Mucosa of rectum (tissue), 2 donors: ENCODE results near the gene AIPL1.

Experiments
- H3K27ac ChIP-seq, 2 donors: one replicate each; pipeline ENCODE4 v1.7.0; 2013; ENCODE audit warnings: inconsistent platforms in 2 of 2, low read depth in 2 of 2, low read length in 2 of 2
- H3K27me3 ChIP-seq, 2 donors: one replicate each; pipeline ENCODE4 v1.7.0; 2013; ENCODE audit warnings: low read length in 2 of 2; ENCODE audit not compliant: control insufficient read depth in 2 of 2, insufficient read depth in 2 of 2
- H3K36me3 ChIP-seq, 2 donors: one replicate each; pipeline ENCODE4 v1.7.0; 2013; ENCODE audit warnings: low read length in 2 of 2; ENCODE audit not compliant: control insufficient read depth in 2 of 2, insufficient read depth in 2 of 2
- H3K4me1 ChIP-seq, 2 donors: one replicate each; pipeline ENCODE4 v1.7.0; 2013; ENCODE audit warnings: low read length in 2 of 2, mild to moderate bottlenecking in 1 of 2; ENCODE audit not compliant: control insufficient read depth in 2 of 2, insufficient read depth in 2 of 2
- H3K4me3 ChIP-seq, 2 donors: one replicate each; pipeline ENCODE4 v1.7.0; 2013; ENCODE audit warnings: low read length in 2 of 2
- H3K9ac ChIP-seq, 2 donors: one replicate each; pipeline ENCODE4 v1.7.0; 2013; ENCODE audit warnings: low read length in 2 of 2, low read depth in 1 of 2, mild to moderate bottlenecking in 1 of 2
- H3K9me3 ChIP-seq, 2 donors: one replicate each; pipeline ENCODE4 v1.7.0; 2013; ENCODE audit warnings: low read length in 2 of 2; ENCODE audit not compliant: control insufficient read depth in 2 of 2
- donor health status: healthy.
- donor health status: Normal muscosa, but diverticular disease.

Gene AIPL1

GRCh38 chr17:6457688-6458459, 23.0 kb upstream of the AIPL1 start:
- Histone ChIP-seq H3K27me3 (no peaks in the 10 kb centered on the region), H3K4me3 (no peak overlapping the region), H3K9me3 (no peaks in the 10 kb centered on the region), H3K4me1 (peaks cover 13 to 28% of the 10 kb centered on the region in 2 donors), H3K27ac (peak overlapping the region; percentile 61 to 65), H3K36me3 (no peaks in the 10 kb centered on the region), H3K9ac (peak overlapping the region in 1 of 2 donors; percentile 27)

GRCh38 chr17:6456914-6457687, 22.2 kb upstream of the AIPL1 start:
- Histone ChIP-seq H3K4me3 (no peak overlapping the region), H3K27me3 (no peaks in the 10 kb centered on the region), H3K27ac (peak overlapping the region; percentile 32 to 61), H3K9me3 (no peaks in the 10 kb centered on the region), H3K36me3 (no peaks in the 10 kb centered on the region), H3K4me1 (peaks cover 13 to 28% of the 10 kb centered on the region in 2 donors), H3K9ac (no peak overlapping the region)

GRCh38 chr17:6456321-6456720, 21.4 kb upstream of the AIPL1 start:
- no peaks in the 10 kb centered on the region for H3K9me3 ChIP-seq
- peaks cover 13 to 28% of the 10 kb centered on the region in 2 donors for H3K4me1 ChIP-seq
- H3K4me3 ChIP-seq = no peak overlapping the region
- H3K9ac ChIP-seq = no peak overlapping the region
- H3K36me3 ChIP-seq = no peaks in the 10 kb centered on the region
- H3K27me3 ChIP-seq = no peaks in the 10 kb centered on the region
- H3K27ac ChIP-seq = peak overlapping the region; percentile 16 to 61

- H3K27me3 ChIP-seq = no peaks in the 10 kb centered on the region
- no peaks in the 10 kb centered on the region for H3K9me3 ChIP-seq
- no peak overlapping the region for H3K9ac ChIP-seq
- H3K36me3 ChIP-seq = no peaks in the 10 kb centered on the region
- H3K4me3 ChIP-seq = peak overlapping the region in 1 of 2 donors; percentile 12
- peaks cover 13 to 28% of the 10 kb centered on the region in 2 donors for H3K4me1 ChIP-seq
- peak overlapping the region; percentile 43 to 52 for H3K27ac ChIP-seq
These were observed 20.4 kb upstream of the AIPL1 start for GRCh38 chr17:6455321-6455705.

GRCh38 chr17:6454495-6455320, 19.8 kb upstream of the AIPL1 start:
- H3K27ac ChIP-seq = peak overlapping the region; percentile 43 to 52
- no peak overlapping the region for H3K4me3 ChIP-seq
- H3K36me3 ChIP-seq = no peaks in the 10 kb centered on the region
- H3K9me3 ChIP-seq = no peaks in the 10 kb centered on the region
- no peaks in the 10 kb centered on the region for H3K27me3 ChIP-seq
- H3K9ac ChIP-seq = no peak overlapping the region
- peaks cover 13 to 28% of the 10 kb centered on the region in 2 donors for H3K4me1 ChIP-seq

- no peaks in the 10 kb centered on the region for H3K36me3 ChIP-seq
- no peaks in the 10 kb centered on the region for H3K27me3 ChIP-seq
- H3K27ac ChIP-seq = no peak overlapping the region
- H3K4me3 ChIP-seq = no peak overlapping the region
- no peaks in the 10 kb centered on the region for H3K9me3 ChIP-seq
- peaks cover 12 to 27% of the 10 kb centered on the region in 2 donors for H3K4me1 ChIP-seq
- H3K9ac ChIP-seq = no peak overlapping the region
These were observed 18.5 kb upstream of the AIPL1 start for GRCh38 chr17:6453279-6454024.

GRCh38 chr17:6452471-6453266, 17.7 kb upstream of the AIPL1 start:
- Histone ChIP-seq H3K27me3 (no peaks in the 10 kb centered on the region), H3K27ac (no peak overlapping the region), H3K9me3 (no peaks in the 10 kb centered on the region)

GRCh38 chr17:6450926-6451832, 16.3 kb upstream of the AIPL1 start:
- H3K9me3 ChIP-seq = no peaks in the 10 kb centered on the region
- H3K27me3 ChIP-seq = no peaks in the 10 kb centered on the region
- no peak overlapping the region for H3K4me3 ChIP-seq
- H3K4me1 ChIP-seq = peaks cover 4 to 8% of the 10 kb centered on the region in 2 donors
- H3K27ac ChIP-seq = no peak overlapping the region
- no peaks in the 10 kb centered on the region for H3K36me3 ChIP-seq
- no peak overlapping the region for H3K9ac ChIP-seq

More at GRCh38 chr17:6452471-6453266, 17.7 kb upstream of the AIPL1 start:
- H3K4me1 ChIP-seq = peaks cover 6 to 19% of the 10 kb centered on the region in 2 donors
- no peaks in the 10 kb centered on the region for H3K36me3 ChIP-seq
- H3K4me3 ChIP-seq = no peak overlapping the region
- no peak overlapping the region for H3K9ac ChIP-seq
